Measurements from ENCODE around the gene FETUB.

Gene FETUB

DNA sequence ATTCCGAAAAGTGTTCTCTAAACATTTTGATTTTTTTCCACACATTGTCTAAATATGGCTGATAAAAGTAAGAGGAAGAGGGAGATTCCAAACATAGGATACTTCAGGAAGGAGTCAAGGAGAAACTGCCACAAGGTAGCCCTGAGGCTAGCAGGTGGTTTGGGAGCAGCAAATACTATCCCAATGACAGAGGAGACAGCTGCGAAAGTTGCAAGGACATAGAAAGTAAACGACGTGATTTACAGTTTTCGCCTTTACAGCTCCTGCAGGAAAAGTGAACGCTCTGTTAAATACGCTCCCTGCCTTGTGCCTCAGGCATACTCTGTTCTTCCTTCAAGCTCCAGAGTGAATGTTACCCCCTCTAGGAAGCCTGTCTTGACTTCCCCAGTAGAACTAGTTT, 3.7 kb upstream of the FETUB start:
- DNase-seq = no peak

DNA sequence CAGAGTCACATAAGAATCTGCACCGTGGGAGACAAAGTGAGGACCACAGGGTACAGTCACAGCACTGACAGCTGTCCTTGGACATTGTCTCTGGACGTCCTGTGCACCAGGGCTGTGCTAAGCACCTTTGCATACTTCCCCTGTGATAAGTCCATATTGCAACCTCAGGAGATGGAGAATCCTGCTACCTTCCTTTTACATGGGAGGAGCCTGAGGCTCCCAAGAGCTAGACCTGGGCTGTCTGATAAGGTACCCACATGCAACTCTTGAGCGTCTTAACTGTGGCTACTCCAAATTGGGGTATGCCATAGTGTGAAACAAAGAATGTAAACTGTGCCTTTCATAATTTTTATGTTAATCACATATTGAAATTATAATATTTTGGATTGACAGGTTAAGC, 2.5 kb upstream of the FETUB start:
- DNase-seq = no peak

DNA sequence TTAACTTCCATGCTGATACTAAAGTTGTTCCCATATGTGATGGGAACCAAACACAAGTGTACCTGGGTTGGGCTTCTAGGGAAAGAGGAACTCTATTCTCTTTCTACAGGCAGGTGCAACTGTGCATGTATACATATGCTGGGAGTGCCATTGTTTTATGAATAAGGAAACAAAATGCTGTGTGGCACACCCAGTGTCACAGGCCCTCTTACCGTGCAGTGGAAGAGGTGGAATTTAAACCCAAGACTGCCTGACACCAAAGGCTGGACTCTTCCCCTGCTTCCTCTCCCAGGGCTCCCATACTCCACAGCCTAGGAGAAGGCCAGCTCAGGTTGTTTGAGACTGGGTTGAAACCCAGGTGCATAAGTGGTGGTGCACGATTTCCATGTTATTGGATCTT, 1.9 kb upstream of the FETUB start:
- no peak for DNase-seq

DNA sequence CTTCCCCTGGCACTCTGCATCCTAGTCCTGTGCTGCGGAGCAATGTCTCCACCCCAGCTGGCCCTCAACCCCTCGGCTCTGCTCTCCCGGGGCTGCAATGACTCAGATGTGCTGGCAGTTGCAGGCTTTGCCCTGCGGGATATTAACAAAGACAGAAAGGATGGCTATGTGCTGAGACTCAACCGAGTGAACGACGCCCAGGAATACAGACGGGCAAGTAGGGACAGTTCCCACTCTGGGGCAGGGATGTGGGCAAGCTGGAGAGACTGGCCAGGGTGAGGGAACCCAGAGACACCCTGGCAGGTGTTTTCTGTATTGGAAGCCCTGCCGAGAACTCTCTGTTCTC, 247 bp downstream of the FETUB start:
- DNase-seq = no peak

DNA sequence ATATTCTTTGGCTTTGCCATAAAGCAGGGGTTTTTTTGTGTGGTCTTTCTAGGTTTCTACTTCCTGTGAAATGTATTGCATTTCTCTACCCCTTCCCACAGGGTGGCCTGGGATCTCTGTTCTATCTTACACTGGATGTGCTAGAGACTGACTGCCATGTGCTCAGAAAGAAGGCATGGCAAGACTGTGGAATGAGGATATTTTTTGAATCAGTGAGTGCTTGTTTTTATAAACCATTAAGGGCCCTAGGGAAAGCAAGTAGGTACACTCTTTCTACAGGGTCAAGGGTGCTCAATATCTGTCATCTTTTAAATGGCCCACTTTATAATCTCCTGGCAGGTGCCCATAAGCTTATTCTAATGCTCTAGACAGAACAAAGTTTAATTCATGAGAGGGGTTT, 730 bp downstream of the FETUB start:
- DNase-seq = no peak

DNA sequence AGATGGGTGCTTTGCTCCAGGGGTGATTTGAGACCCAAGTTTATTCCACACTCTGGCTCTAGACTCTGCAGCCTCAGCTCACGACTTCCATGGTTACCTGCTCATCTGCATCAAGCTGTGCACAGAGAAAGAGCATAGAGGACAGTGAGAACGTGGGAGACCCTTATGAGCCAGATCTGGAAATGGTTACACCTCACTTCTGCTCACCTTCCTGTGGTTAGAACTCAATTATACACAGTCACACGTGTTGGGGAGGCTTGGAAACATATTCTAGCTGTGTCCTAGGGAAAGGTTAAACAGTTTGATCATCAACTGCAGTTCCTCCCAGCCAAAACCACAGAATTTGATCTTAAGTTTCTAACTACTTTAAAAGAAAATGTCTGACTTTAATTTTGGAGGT, 1.8 kb downstream of the FETUB start:
- DNase-seq = no peak

DNA sequence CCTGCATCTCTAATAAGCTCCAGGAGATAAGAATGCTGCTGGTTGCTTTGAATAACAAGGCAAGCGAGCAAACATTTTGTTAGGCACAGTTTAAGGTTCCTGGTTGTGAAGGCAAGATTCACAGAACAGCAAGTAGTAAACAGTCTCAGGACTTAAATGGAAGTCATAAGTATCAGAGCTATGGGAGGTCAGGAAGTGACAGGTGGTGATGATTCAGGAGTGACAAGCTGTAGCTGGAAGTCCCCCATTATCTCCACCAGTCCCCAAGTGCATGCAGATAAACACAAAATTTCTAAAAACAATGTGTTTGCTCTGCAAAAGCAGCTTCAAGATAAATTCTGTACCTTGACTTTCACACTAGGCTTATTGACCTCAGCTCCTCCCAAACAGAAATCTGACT, 3.3 kb downstream of the FETUB start:
- DNase-seq = no peak

DNA sequence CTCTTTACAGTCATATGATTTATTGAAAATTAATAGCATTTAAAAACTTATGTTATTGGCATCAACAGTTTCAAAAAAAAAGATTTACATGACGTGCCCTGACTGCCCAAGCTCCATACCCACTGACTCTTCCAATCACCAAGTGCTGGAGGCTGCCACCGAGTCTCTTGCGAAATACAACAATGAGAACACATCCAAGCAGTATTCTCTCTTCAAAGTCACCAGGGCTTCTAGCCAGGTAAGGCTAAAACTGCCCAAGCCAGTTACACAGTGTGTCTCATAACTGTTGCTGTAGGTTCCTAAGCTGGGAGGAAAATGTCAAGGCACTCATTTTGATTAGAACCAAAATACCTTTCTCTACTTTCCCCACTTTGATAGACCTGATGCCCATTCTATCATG, 4.5 kb downstream of the FETUB start:
- no peak for DNase-seq

DNA sequence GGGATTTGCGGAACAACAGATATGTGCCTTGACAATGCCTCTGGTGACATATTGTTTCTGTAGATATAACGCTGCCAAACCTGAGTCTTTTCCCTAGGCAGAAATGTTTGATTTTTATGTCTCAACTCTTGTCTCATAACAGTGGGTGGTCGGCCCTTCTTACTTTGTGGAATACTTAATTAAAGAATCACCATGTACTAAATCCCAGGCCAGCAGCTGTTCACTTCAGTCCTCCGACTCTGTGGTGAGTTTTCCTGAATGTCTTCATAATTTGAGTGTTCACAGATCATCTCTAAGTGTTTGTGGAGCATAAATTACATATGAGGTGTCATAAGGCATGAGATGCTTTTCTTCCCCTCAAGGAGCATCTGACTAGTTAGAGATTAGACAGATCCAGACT, 5.9 kb downstream of the FETUB start:
- DNase-seq = no peak

DNA sequence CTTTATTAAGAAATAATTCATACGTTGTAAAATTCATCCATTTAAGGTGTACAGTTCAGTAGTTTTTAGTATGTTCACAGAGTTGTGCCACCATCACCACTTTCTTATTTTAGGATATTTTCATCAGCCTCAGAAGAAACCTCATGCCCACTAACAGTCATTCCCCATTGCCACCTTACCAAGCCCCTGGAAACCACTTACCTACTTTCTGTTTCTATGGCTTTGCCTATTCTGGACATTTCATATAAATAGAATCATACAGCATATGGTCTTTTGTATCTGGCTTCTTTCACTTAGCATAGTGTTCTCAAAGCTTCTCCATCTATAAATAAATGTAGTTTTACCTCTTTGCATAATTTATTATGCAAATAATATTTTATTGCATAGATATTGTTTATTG, 6.6 kb downstream of the FETUB start:
- no peak for DNase-seq

DNA sequence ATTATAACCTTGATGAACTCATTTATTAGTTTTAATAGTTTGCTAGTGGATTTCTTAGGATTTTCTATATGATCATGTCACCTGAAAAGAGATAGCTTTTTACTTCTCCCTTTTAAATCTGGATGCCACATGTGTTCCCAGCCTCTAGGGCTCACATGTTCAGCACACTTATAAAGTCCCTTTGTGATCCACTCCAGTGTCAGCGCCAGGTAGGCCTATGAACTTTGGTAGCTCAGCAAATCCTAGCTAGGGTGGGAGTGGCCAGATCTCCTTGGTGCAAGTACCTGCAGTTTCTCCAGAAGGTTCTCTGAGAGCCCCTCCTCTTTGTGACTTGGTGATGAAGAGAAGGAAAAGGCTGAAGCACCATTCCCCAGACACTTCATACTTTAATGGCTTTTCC, 8.7 kb downstream of the FETUB start:
- DNase-seq = no peak

DNA sequence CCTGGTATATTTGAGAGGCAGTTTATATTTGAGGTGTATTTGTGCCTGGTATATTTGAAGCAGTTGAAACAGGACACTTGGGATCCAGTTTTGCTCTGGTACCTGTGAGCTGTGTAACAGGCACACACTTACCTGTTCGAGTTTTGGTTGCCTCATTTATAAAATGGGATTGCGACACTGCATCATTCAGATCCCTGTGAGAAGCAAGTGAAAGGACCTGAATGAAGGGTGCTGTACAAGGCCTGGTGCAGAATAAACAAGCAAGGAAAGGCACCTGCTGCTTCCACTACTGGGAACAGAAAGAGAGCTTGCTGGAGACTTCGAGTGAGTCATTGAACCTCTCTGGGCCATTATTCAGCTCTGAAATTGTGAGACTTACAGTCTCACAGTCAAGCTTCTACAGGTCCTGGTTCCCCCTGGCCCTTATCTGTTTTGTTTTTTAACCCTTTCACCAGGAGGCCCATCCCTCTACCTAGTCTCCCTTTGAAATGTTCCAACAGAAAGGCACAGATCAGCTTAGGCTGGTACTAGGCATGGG, 11.5 kb downstream of the FETUB start:
- no peak for DNase-seq

DNA sequence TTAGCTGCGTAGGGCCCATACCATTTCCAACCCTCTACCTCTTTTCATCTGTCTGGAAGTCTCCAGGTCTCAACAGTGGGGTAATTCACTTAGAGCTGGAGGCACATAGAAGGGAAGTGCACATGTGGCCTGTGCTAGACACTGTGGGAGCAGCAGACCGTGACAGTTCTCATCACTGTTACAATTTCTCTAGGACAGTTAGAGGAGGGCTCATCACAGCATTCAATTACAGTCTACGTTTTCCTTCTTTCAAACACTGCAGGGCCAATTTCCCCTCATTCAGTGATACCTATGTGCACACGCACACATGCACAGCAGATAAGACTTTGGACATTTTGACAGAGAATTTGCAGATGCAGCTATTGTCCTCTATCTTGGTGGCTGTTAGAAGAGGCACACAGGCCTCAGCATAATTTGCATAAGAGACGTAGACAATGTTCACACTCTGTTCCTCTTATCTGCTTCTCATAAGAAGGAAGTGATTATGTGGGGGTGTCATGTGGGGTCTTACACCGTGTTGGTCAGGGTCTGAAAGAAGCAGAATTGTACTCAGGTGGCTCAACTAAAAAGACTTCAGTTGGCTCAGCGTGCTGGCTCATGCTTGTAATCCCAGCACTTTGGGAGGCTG, 13.0 kb downstream of the FETUB start:
- no peak for DNase-seq

DNA sequence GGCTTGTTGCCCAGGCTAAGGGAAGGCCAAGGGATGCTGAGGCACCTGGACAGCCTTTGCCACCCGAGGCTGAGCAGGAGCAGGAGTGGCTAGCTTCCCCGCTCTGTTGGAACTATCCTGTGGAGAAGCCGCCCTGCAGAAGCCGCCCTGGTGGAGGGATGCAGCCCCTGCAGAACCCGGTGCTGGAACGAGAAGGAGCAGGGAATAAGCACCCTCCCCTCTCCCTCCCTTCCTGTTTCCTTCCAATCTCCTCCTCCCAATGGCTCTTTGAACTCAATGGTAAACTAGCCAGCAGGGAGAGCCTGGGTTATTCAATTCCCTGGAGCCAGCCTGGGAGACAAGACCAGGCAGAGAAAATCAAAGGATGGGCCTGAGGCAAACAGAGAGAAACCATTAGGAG, 13.8 kb downstream of the FETUB start:
- DNase-seq = no peak

DNA sequence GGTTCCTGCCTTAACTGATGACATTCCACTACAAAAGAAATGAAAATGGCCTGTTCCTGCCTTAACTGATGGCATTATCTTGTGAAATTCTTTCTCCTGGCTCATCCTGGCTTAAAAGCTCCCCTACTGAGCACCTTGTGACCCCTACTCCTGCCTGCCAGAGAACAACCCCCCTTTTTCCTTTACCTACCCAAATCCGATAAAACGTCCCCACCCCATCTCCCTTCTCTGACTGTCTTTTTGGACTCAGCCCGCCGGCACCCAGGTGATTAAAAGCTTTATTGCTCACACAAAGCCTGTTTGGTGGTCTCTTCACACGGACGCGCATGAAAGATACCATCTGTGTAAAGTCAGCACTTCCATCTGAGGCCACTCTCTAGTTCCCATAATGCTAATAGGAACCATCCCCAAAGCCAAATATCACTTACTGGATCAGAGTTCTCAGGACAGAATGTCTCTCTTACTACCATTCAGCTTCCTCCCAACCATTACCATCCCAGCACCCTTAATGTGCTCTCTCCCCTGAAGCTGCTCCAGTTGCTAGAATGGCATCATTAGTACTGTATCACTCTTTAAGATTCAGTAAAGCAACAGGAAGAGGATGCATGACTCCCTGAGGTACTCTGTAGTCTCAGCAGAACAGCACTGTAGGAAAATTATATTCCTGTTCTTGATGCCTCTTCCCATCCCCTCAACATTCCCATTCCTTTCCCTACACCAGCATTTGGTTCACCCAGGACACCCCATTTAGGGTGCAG, 23.3 kb downstream of the FETUB start:
- DNase-seq = no peak

DNA sequence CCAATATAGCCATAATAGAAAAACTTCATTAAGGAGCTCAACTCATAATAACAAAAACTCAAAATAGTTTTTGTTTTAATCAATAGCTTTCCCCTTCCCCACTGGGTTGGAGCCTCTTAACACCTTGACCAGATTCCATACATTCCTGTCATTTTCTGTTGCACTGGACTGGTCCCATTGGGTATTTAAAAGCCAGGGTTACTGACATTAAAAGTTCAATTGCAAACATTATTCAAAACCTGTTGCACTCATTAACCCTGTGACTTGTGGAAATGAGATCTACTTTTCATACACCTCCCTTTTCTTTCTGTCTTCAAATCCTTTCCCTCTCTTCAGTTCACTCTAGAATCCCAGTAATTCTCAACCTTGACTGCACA, 23.9 kb downstream of the FETUB start:
- DNase-seq = no peak

DNA sequence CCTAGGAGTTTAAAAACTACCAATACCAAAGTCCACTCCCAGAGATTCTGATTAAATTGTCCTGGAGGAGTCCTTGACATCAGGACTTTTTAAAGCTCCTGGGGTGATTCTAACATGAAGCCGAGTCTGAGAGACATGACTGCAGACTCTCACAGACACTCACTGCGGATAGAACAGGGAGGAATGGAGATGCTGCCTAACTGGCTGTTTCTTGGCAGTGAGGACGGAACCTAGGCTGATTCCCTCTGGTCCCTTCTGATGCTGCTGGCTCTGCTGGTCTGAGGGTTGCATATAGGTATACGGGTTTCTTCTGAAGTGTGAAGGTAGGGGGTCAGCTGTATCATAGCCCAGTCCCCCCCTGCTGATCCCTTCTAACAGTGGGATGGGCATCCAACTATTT, 24.3 kb downstream of the FETUB start:
- DNase-seq = no peak

DNA sequence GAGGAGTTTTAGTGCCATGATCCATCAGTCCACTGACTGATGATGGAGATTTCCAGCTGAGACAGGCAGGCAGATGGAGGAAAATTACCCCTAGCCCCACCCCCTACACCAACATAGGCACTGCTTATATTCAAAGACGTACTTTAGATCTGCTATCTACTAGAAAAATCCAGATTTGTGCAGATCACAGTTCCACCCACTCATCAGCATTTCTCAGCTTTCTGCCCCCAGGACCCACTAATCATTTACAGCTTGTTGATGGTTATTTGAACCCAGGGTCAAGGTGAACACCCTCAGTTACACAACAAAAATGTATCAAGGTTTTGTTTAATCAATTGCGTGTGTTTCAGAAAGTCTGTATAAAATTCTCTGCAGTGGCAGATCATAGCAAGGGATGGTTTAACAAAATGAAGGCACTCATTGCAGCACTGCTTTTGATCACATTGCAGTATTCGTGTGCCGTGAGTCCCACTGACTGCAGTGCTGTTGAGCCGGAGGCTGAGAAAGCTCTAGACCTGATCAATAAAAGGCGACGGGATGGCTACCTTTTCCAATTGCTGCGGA, 25.5 kb downstream of the FETUB start, which contains the start of gene HRG:
Gene HRG, plus strand, starts transcription at position 390 of the 564 bp plus-strand sequence. Its CDS starts 18 bp downstream, at position 408.
- DNase-seq = no peak

DNA sequence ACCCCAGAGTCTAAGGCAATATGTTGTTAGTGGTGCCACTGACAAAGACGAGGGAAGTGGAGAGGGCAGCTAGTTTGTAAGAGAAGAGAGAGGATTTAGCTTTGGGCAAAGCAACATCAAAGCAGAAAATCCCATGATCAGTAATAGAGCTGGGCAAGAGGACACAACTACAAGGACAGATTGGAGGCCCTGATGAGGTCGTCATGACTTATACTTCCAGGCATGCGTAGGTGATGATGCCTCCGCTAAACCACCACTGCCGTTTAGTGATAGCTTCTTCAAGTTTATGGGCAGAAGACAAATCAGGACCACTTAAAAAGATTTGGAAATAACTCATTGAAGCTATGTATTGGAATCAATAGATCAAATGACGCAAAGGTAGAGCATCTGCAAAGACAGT, 28.2 kb downstream of the FETUB start:
- no peak for DNase-seq

DNA sequence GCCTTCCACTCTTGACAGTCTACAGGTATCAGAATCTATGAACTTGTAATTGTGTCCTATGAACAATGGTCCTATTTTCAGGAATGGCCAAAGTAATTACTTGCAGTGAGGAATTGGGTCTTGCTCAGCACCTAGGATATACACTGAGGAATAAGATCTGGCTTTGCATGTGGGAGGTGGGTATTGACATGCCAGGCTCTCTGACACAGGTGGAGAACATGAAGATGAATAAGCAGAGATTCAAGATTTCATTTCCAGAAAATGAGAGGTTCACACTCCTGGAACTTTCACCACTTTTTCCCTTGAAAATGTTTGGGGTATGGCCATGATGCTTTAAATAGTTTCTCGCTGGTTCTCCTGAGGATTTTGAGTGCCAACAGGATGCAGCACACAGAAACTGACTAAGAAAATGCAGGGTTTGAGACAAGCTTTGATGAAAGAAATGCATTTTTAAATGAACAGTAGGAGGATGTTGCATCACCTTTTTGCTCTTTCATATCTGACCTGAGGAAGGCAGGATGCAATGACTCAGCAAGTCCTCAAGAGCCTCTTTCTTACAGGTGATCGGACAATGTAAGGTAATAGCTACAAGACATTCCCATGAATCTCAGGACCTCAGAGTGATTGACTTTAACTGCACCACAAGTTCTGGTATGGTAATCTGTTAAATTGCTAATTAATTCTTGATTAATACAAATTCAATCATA, 29.3 kb downstream of the FETUB start:
- DNase-seq = no peak

DNA sequence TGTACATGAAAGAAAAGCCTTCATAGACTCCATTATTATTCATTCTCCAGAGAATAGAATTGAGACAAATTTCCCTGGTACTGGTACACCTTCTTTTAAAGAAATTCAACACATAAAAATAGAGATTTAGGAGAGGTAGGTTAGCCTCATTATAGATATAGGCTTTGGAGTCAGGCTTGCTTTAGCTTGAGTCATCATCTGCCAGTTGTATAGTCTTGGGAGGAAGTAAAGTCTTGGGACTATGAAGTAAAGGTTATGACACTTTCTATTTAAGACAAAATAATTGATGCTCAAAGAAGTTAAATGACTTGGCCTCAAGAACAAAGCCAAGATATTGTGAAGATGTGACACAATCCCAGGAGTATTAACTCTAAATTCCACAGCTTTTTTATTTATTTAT, 30.0 kb downstream of the FETUB start:
- DNase-seq = no peak

DNA sequence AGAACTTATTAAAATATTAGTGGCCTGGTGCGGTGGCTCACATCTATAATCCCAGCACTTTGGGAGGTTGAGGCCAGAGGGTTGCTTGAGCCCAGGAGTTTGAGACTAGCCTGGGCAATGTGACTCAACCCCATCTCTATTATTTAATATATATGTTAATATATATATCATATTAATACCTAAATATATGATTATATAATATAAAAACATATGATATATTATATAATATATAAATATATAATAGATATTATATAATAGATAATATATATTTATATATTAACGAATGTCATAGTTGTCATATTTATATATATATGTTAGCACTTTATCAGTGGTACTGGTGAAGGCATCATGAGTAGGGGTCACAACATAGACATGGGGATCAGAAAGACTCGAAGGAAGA, 30.9 kb downstream of the FETUB start:
- DNase-seq = no peak

DNA sequence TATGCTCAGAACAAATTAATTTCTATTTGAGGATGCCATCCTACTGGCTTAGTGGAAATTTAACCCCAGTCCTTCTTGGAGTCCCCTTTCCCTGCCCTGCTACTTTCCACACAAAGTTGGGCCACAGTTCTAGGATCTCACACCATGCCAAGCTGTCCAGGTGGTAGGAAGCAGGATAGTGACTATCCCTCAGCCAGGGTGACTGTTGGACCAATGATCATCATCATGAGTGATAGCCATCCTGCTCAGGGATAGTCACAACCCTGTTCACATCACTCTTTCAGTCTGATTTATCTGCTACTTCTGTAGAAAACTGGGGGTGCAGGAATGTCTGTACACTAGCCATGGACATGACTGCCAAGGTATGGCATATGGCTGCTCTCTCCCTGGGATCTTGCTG, 38.4 kb downstream of the FETUB start:
- no peak for DNase-seq

DNA sequence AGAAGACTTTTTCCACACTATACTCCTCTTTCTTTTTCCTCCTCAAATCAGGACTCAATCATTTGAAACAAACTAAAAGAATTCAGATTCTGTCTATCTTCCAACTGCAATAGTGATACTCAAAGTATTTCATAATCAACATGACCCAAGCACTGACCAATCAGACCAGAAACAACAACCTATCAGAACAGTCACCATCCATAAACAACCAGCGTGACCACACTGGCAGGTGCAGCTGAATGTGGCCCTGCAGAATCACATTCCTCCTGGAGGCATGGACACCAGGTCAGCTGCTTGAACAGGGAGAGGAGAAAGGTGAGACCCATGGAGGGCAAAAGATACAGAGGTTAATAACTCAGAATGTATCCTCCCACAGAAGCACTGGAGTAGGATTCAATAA, 39.0 kb downstream of the FETUB start:
- no peak for DNase-seq

All from NCI-H1092 (cell line).